Measurements from ENCODE around the gene DNASE1L1. TPM values are rescaled to one million over a fixed set of nuclear protein-coding genes. Genes with fewer than 3 reads are reported as not detected.

Gene DNASE1L1
- total RNA-seq, 4 donors from 2014 or later, result 11.1 to 29.3 (median 22.3) TPM

DNA sequence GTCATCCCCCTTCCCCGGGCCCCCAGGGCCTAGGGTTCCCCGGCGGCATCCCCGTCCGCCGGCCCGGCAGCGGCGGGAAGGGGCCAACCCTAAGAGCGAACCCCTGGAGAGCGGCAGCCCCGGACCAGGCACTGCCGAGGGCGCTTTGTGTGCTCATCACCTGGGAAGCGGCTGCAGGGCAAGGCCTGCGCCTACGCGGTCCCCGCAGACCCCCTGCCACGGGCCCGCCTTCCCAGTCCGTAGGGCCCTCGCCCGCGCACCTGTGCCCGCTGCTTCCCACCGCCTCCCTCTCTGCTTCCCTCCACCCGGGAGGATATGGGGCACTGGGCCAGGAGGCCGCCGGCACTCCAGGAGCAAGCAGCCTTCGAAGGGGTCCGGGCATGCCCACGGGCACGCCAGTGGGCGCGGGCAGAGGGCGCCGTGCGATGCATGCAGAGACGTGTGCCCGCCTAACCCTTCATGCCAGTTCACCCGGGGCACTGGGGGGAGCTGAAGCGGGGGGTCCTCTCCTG lies 37.2 kb downstream of the DNASE1L1 start:
- ATAC-seq, result no peak
- TF ChIP-seq POLR2A (IDR thresholded peaks at IDR 0.05) (no peak), POLR2AphosphoS5 (IDR thresholded peaks at IDR 0.05) (peak; percentile 49)
- H3K4me3 ChIP-seq, result peak overlapping the region; percentile 63 to 74
- WGBS, 2 donors (ENCODE audit: low coverage in 1 of 2), result no CpG with 5 or more reads among the region's 43 CpGs
- H3K27ac ChIP-seq, result peak overlapping the region; percentile 94 to 99 (median 96)
- H3K36me3 ChIP-seq, result peaks cover 0 to 24% of the 10 kb centered on the region in 2 donors
- peaks cover 0 to 54% (median 13%) of the 10 kb centered on the region in 3 donors for H3K4me1 ChIP-seq
- H3K9me3 ChIP-seq, result no peaks in the 10 kb centered on the region
- no peaks in the 10 kb centered on the region for H3K27me3 ChIP-seq

DNA sequence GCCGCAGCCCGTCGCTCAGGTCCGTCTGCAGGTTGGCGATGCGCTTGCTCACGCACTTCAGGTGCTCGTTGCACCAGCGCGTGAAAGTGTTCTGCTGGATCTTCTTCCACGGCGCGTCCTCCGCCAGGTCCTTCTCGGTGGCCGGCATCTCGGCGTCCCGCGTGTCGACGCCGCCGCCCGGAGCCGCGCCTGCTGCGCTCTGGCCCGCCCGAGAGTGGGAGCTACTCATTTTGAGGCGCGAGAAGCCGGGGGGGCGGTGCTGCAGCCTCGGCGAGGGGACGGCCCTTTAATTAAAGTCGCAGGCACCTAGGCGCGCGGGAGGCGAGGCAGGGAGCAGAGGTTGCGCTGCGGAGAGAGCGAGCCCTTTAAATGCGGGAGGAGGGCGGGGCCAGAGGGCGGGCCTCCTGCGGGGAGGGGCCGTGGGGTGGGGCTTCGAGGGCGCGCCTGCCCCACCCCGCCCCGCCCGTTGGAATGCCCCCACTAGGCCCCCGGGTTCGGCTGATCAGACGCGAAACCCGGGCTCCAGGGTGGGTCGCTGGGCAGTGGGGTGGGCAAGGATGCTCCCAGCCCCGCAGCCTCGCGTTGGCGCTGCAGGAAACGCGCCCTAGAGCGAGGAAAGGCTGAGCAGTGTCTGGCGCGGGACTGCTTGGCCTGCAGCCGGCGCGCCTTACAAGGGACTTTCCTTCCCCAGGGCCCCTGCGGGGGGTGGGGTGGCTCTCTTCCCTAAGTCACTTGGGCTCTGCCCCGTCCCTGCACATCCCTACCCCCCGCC lies 37.9 kb downstream of the DNASE1L1 start:
- Histone ChIP-seq H3K4me3 (peak overlapping the region; percentile 63 to 74), H3K27me3 (no peaks in the 10 kb centered on the region), H3K36me3 (peaks cover 0 to 31% of the 10 kb centered on the region in 2 donors), H3K27ac (peak overlapping the region; percentile 94 to 99 (median 96)), H3K4me1 (peaks cover 0 to 55% (median 13%) of the 10 kb centered on the region in 3 donors), H3K9me3 (no peaks in the 10 kb centered on the region)
- 0% methylated on average over 2 of the region's 77 CpGs; no CpG with 5 or more reads in 1 of the 2 donors for WGBS, 2 donors (ENCODE audit: low coverage in 1 of 2)
- TF ChIP-seq EP300 (IDR thresholded peaks at IDR 0.05), result no peak
- TF ChIP-seq POLR2A (IDR thresholded peaks at IDR 0.05), result peak; percentile 97
- peak; percentile 94 for TF ChIP-seq POLR2AphosphoS5 (IDR thresholded peaks at IDR 0.05)
- peak; percentile 54 for ATAC-seq

DNA sequence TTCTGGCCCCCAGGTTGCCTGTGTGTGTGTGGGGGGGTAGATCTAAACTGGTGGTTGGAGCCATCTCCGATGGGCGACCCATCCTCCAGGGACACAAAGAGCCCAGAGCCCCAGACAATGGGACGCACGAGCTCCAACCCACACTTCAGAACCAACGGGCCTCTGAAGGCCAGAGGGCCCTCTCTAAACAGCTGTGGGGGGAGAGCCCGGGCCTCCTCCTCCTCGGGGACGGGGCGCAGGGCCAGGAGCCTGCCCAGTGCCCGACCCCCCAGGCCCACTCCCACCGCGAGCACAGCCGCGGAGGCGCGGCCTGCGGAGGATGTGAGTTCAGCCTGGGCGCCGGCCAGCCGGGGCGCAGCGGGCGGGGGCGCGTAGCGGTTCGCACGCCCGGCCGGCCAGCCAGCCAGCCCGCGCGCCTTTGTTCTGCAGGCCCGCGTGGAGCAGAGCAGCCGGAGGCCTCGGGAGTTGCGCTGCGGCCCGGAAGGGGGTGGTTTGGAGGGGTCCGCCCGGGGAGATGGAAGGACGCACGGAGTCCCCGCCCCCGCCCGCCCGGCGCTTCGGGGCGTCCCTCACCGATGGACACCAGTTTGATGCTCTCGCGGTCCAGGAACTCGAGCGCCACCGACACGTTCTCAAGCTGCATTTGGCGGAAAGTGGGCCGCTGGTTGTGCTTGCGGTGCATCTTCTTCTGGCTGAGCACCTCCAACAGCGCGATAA lies 38.6 kb downstream of the DNASE1L1 start:
- TF ChIP-seq, protein P1, sequence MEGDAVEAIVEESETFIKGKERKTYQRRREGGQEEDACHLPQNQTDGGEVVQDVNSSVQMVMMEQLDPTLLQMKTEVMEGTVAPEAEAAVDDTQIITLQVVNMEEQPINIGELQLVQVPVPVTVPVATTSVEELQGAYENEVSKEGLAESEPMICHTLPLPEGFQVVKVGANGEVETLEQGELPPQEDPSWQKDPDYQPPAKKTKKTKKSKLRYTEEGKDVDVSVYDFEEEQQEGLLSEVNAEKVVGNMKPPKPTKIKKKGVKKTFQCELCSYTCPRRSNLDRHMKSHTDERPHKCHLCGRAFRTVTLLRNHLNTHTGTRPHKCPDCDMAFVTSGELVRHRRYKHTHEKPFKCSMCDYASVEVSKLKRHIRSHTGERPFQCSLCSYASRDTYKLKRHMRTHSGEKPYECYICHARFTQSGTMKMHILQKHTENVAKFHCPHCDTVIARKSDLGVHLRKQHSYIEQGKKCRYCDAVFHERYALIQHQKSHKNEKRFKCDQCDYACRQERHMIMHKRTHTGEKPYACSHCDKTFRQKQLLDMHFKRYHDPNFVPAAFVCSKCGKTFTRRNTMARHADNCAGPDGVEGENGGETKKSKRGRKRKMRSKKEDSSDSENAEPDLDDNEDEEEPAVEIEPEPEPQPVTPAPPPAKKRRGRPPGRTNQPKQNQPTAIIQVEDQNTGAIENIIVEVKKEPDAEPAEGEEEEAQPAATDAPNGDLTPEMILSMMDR (IDR thresholded peaks at IDR 0.05), result no peak
- TF ChIP-seq EP300 (IDR thresholded peaks at IDR 0.05) (no peak), POLR2A (IDR thresholded peaks at IDR 0.05) (no peak), POLR2AphosphoS5 (IDR thresholded peaks at IDR 0.05) (no peak)
- peaks cover 0 to 61% (median 13%) of the 10 kb centered on the region in 3 donors for H3K4me1 ChIP-seq
- H3K27ac ChIP-seq, result peak overlapping the region; percentile 94 to 99 (median 96)
- peaks cover 0 to 38% of the 10 kb centered on the region in 2 donors for H3K36me3 ChIP-seq
- WGBS, 2 donors (ENCODE audit: low coverage in 1 of 2), result no CpG with 5 or more reads among the region's 63 CpGs
- peak overlapping the region; percentile 63 to 74 for H3K4me3 ChIP-seq
- ATAC-seq, result no peak
- H3K27me3 ChIP-seq, result no peaks in the 10 kb centered on the region
- no peaks in the 10 kb centered on the region for H3K9me3 ChIP-seq

DNA sequence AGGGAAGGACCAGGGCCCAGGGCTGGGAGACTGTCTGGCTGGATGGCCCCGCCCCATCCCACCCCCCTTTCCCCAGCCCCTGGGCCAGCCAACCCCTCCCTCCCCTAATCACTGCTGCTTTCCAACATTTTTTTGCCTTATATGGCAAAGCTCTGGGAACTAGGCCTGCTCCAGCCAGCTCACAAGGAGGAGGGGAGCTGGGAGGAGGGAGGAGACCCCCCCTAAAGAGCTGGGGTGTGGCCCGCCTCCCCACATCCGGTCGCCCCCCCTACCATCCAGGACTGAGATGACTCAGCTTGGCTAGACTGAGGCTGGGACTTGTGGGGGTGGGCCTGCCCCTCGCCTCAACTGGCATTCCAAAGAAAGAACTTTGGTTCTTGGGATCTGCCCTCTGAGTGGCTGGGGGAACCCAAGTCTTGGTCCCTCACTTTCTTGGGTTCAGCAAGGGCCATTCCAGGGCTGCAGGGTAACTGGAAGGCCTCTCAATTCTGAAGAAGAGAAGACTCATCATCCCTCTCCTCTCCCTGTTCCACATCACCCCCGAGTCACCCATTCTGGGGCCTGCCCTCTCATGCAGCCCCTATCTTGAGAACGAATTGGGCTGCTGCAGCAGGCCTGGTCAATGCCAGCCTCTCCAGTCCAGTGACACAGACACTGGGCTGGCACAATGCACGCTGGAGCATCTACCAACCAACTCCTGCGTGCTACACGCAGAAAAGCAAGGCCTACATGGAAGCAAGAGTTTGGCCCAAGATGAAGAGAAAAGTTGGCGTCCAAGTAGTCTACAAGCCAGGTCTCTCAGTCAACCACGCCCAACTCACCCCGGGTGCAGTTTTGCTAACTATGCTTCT lies 39.4 kb downstream of the DNASE1L1 start:
- H3K36me3 ChIP-seq, result peaks cover 0 to 46% of the 10 kb centered on the region in 2 donors
- WGBS, 2 donors (ENCODE audit: low coverage in 1 of 2), result 0% methylated on average over 1 of the region's 13 CpGs; no CpG with 5 or more reads in 1 of the 2 donors

More for the DNA sequence above, 39.4 kb downstream of the DNASE1L1 start:
- peaks cover 0 to 69% (median 13%) of the 10 kb centered on the region in 3 donors for H3K4me1 ChIP-seq
- H3K27ac ChIP-seq, result peak overlapping the region; percentile 94 to 99 (median 96)
- H3K27me3 ChIP-seq, result no peaks in the 10 kb centered on the region
- H3K9me3 ChIP-seq, result no peaks in the 10 kb centered on the region
- H3K4me3 ChIP-seq, result peak overlapping the region; percentile 63 to 74
- TF ChIP-seq POLR2A (IDR thresholded peaks at IDR 0.05) (peak; percentile 15 to 43), POLR2AphosphoS5 (IDR thresholded peaks at IDR 0.05) (peak; percentile 72)
- TF ChIP-seq, protein P1 (IDR thresholded peaks at IDR 0.05), result no peak
- peak; percentile 60 for ATAC-seq
